ENCODE measurements around the gene UCK2. TPM values are rescaled to one million over a fixed set of nuclear protein-coding genes. Genes with fewer than 3 reads are reported as not detected.

Gene UCK2
- total and polyA plus RNA-seq, 9 of the 15 experiments (the other 6 are each of a cell fraction or from before 2014, with no cell fraction given) = 71.6 to 145 (median 95.8) TPM

DNA sequence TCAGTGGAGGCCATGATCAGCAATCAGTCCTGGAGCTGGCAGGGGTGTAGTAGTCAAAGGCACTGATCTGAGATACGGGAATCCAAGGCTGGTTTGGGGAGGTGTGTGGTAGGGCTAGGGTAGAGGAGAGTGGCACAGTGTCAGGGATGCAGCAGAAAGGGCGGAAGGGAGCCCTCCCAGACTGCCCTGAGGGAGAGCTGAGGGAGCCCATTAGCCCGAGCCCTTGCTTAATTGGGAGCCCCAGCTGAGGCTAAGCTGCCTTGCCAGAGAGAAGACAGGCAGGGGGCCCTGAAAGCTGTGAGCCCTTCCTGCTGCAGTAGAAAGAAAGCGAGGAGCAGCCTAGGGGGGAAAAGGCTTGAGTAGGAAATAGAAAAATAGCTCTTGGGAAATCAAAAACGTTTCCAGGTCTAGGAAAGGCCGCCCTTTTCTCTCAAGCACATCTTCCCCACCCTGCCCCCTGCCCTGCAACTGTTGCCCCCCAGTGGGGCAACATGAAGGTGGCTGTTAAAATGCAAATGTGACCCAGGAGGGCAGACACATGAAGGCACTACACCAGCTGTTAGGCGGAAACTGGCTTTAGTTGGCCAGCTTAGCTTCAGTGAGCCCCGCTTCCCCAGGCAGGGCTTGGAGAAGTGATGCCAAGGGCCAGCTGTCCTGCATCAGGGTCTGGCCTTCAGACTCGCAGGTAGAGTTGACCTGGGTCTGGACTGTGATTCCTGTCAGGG, 106.2 kb downstream of the UCK2 start (continued):
- TF ChIP-seq, protein P1, sequence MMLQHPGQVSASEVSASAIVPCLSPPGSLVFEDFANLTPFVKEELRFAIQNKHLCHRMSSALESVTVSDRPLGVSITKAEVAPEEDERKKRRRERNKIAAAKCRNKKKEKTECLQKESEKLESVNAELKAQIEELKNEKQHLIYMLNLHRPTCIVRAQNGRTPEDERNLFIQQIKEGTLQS (IDR thresholded peaks at IDR 0.05) = no peak
- TF ChIP-seq, protein P1 (CRISPR knock-in tag; conservative IDR thresholded peaks at IDR 0.05) = no peak
- TF ChIP-seq ZNF589 (CRISPR knock-in tag; IDR thresholded peaks at IDR 0.05; ENCODE audit: low read depth) = no peak

DNA sequence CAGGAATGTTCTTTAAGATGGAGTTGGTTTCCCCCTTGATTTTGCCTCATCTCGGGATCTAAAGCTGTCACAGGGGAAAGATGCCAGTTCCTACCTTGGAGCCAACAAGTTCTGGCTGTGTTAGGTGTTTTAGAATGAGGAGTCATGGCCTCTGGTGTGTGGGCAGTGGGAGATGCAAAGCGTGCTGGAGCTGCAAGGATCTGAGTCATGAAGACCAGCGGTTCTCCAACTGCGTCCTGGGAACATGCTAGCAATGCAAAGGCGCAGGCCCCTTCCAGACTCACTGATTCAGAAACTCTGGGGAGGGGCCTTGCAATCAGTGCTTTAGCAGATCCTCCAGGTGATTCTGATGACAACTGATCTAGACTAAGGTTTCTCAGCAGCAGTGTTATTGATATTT, 109.1 kb downstream of the UCK2 start:
- H3K9me1 ChIP-seq (ENCODE audit: control insufficient read depth, insufficient read depth, low read length) = peaks cover 3% of the 10 kb centered on the region
- H3K36me3 ChIP-seq (ENCODE audit: control insufficient read depth, insufficient read depth, low read length) = no peaks in the 10 kb centered on the region
- intact Hi-C loops (cut with micrococcal nuclease) (no loop called here), in situ Hi-C loops (cut with MboI) (no loop called here)
- no peak overlapping the region for H3K9ac ChIP-seq (ENCODE audit: insufficient read depth in 1 of 2, low read depth in 2 of 2, low read length in 2 of 2)
- WGBS (ENCODE audit: insufficient coverage, low coverage, missing lambda C conversion rate) = 4% methylated on average over 5 of the region's 5 CpGs
- H3K4me3 ChIP-seq = no peak overlapping the region
- no peaks in the 10 kb centered on the region for H3K79me2 ChIP-seq (ENCODE audit: control insufficient read depth, insufficient read depth, low read length)
- H3K4me1 ChIP-seq (replicated peaks in 1 of 2; ENCODE audit: control insufficient read depth in 2 of 2, insufficient read depth in 2 of 2, low read length in 2 of 2) = peaks cover 0 to 3% of the 10 kb centered on the region in 2 experiments; a peak in 1 of 5 replicates
- BruUV-seq (replicated peaks) = no TSS peak
- H3K27ac ChIP-seq (ENCODE audit: extremely low read depth, low read depth, low read length) = no peak overlapping the region
- FAIRE-seq (no peak), ATAC-seq (no peak), DNase-seq (ENCODE audit: extremely low read depth in 1 of 4, low spot score in 3 of 4) (no peak)
- no peaks in the 10 kb centered on the region for H4K20me1 ChIP-seq (replicated peaks; ENCODE audit: control insufficient read depth, insufficient read depth, low read length)
- ChIA-PET POLR2A (no interaction called here), CTCF (ENCODE audit: low intra/inter-chr PET ratio) (no interaction called here)
- no peak overlapping the region for H3K4me2 ChIP-seq (ENCODE audit: insufficient read depth, low read length)
- TF ChIP-seq, protein P2, sequence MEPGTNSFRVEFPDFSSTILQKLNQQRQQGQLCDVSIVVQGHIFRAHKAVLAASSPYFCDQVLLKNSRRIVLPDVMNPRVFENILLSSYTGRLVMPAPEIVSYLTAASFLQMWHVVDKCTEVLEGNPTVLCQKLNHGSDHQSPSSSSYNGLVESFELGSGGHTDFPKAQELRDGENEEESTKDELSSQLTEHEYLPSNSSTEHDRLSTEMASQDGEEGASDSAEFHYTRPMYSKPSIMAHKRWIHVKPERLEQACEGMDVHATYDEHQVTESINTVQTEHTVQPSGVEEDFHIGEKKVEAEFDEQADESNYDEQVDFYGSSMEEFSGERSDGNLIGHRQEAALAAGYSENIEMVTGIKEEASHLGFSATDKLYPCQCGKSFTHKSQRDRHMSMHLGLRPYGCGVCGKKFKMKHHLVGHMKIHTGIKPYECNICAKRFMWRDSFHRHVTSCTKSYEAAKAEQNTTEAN (CRISPR knock-in tag; IDR thresholded peaks at IDR 0.05) = no peak
- TF ChIP-seq RBBP5 (IDR thresholded peaks at IDR 0.05; ENCODE audit: borderline replicate concordance, insufficient read depth, low read length, poor library complexity, severe bottlenecking) = no peak
- TF ChIP-seq CREB1 (IDR thresholded peaks at IDR 0.05) = no peak
- TF ChIP-seq CREB1 (CRISPR knock-in tag; IDR thresholded peaks at IDR 0.05) = no peak
- no peak for TF ChIP-seq KAT2B (IDR thresholded peaks at IDR 0.05; ENCODE audit: low read depth, low read length)
- peaks cover 42 to 49% of the 10 kb centered on the region in 2 experiments for H3K27me3 ChIP-seq (ENCODE audit: control insufficient read depth in 2 of 2, insufficient read depth in 2 of 2, low read length in 2 of 2)
- no peaks in the 10 kb centered on the region for H3K9me3 ChIP-seq (replicated peaks; ENCODE audit: control insufficient read depth, insufficient read depth, low read depth, low read length)
- no peak overlapping the region for H2AFZ ChIP-seq (ENCODE audit: low read depth, low read length)

Measured in K562 (cell line).